GM20000 (cell line): ENCODE data around the gene CAV3.

Experiments
- DNase-seq: peaks from one replicate; pipeline ENCODE4 v3.0.0; 2012; ENCODE audit warnings: low spot score
- TF ChIP-seq, protein P1 (sequence below): IDR thresholded peaks from 2 replicates; pipeline ENCODE4 v1.5.1; 2012; ENCODE audit warnings: mild to moderate bottlenecking, control low read depth; ENCODE audit errors: extremely low read depth, missing control alignments

CAV3 gene

DNA sequence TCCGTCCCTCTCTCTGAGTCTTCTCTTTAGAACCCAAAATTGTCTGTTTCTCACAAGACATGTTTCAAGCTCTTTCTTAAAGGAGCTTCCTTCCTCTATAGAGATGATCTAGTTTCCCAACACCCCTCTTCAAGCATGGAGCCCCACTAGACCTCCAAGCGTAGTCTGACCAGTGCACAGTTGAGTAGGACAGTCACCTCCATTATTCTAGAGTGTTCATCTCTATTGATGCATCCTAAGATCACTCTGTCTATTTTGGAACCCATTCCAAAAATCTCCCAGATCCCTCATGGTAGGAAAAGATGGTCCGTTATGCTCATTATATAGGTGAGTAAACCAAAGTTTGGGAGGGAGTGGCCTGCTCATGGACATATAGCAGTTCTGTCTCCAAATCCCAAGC is 4.1 kb upstream of the CAV3 start:
- TF ChIP-seq, protein P1, sequence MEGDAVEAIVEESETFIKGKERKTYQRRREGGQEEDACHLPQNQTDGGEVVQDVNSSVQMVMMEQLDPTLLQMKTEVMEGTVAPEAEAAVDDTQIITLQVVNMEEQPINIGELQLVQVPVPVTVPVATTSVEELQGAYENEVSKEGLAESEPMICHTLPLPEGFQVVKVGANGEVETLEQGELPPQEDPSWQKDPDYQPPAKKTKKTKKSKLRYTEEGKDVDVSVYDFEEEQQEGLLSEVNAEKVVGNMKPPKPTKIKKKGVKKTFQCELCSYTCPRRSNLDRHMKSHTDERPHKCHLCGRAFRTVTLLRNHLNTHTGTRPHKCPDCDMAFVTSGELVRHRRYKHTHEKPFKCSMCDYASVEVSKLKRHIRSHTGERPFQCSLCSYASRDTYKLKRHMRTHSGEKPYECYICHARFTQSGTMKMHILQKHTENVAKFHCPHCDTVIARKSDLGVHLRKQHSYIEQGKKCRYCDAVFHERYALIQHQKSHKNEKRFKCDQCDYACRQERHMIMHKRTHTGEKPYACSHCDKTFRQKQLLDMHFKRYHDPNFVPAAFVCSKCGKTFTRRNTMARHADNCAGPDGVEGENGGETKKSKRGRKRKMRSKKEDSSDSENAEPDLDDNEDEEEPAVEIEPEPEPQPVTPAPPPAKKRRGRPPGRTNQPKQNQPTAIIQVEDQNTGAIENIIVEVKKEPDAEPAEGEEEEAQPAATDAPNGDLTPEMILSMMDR: no peak
- DNase-seq: no peak

DNA sequence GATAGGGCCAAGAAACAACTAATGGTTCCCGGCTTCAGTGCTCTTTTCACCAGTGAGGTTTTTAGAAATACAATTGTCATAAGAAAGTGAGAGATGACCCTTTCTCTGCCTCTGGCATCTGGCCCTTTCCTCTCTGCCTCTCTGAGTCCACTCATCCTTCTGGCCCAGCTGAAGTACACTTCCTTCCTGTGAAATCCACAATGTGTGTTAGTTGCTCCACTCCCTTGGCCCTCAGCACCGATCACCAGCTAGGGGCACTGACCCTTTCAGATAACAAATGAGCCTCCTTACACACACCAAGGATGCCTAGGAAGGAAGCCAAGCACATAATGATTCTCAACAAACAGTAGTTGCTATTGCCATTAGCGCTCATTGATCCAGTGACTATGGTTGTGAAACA is 2.9 kb upstream of the CAV3 start:
- no peak for DNase-seq

DNA sequence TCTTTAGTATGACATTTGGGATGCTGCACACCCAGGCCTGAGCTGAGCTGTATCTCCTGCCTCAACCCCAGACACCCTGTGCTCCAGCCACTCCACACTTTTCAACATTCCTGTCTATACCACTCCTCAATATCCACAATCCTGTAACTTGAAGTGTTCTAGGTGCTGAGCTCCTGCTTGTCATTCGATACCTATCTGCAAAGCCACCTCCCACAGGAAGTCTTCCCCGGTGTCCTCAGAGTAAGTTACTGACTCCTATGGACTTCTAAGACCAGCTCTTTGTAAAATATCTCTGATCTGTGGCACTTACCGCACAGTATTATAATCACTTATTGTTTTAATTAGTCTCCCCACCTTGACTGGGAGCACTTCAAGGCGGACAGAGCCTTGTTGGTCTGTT is 1.2 kb upstream of the CAV3 start:
- TF ChIP-seq, protein P1: no peak
- no peak for DNase-seq

More for the DNA sequence above, 2.9 kb upstream of the CAV3 start:
- TF ChIP-seq, protein P1: no peak

DNA sequence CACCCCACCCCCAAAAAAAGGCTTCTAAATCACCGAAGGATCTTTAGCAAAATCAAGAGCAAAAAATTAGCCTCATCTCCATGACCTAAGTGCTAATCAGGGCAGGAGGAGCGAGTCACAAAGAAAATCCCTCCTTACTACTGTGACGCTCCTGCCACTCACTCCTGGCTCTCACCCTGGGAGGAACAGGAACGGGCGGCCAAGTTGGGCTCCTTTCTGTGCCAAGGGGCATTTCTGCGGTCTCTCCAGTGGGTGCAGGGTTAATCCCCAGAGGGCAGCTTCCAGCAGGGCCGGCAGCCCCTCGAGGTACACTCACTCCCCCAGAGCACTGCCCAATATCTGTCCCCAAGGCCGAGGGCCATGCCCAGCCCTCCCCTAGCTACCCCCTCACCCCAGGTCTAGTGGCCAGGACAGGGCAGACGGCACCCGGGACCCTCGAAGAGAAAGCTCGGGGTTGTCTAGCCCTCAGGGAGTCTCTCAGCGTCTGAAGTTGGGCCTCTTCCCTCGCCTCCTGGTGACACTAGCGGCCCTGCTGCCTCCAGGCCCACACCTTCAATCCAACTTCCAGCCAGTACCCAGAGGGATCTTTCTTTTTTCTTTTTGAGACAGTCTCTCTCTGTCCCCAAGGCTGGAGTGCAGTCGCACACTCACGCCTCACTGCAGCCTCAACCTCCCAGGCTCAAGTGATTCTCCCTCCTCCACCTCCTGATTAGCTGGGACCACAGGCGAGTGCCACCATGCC is 706 bp downstream of the CAV3 start:
- TF ChIP-seq, protein P1: no peak
- DNase-seq: no peak

DNA sequence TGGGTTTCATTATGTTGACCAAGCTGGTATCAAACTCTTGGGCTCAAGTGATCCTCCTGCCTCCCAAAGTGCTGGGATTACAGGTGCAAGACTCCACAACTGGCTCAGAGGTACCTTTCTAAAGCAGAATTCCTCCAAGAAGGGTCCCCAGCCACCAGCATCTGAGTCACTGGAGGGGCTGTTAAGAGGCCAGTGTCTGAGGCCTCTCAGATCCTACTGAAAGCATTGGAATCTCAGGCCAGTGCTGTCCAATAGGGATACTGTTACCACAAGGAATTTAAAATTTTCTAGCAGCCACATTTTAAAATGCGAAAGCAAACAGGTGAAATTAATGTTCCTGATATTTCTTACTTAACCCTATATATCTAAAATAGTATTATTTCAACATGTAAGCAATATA is 1.3 kb downstream of the CAV3 start:
- no peak for DNase-seq
- TF ChIP-seq, protein P1: no peak

DNA sequence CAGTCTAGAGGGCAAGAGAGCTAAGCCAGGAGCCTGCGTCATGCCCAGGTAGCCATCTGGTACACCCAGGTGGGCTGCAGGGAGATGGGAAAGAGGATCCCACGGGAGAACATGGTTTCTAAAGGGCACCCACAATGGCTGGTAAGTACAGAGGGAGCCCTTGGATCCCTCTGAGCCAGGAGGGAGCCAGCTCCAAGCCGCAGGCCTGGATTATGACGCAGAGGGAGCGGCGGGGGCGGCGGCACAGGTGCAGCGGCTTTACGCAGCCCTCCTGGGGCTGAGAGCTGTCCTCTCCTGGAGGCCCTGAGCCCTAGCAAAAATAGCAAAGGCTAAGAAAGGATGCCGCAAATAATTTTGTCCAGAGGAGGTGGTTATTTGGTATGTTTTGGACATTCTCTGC is 2.8 kb downstream of the CAV3 start:
- TF ChIP-seq, protein P1: no peak
- no peak for DNase-seq

DNA sequence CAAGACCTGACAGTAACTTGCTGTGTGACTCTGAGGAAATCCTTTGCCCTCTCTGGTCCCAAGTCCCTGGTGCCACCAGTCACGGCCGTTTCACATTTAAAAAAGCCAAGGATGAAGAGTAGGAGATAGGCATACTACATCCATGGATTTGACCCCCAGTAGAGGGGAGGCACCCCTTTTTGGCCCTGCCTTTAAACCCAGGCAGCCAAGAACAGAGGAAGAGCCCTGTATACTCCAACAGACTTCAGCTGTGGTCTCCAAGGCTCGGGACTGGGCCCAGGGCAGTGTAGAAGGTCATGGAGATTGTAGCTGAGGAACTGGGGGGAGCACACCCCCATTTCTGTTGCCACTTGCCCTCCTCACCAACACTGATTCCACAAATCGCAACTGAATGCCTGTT is 3.7 kb downstream of the CAV3 start:
- TF ChIP-seq, protein P1: no peak
- DNase-seq: no peak
